HG02970 (cell line): ENCODE measurements around the gene ESPNL.

ENCODE experiments used
- ATAC-seq: cut with Tn5 transposase; IDR thresholded peaks from one replicate; pipeline ENCODE4 v1.9.1; 2021; ENCODE audit warnings: mild to moderate bottlenecking, moderate library complexity, moderate number of reproducible peaks; ENCODE audit not compliant: unreplicated experiment, low FRiP score

Gene ESPNL

GRCh38 chr2:238155051-238155760 lies 55.1 kb downstream of the ESPNL start:
- ATAC-seq: no peak

DNA sequence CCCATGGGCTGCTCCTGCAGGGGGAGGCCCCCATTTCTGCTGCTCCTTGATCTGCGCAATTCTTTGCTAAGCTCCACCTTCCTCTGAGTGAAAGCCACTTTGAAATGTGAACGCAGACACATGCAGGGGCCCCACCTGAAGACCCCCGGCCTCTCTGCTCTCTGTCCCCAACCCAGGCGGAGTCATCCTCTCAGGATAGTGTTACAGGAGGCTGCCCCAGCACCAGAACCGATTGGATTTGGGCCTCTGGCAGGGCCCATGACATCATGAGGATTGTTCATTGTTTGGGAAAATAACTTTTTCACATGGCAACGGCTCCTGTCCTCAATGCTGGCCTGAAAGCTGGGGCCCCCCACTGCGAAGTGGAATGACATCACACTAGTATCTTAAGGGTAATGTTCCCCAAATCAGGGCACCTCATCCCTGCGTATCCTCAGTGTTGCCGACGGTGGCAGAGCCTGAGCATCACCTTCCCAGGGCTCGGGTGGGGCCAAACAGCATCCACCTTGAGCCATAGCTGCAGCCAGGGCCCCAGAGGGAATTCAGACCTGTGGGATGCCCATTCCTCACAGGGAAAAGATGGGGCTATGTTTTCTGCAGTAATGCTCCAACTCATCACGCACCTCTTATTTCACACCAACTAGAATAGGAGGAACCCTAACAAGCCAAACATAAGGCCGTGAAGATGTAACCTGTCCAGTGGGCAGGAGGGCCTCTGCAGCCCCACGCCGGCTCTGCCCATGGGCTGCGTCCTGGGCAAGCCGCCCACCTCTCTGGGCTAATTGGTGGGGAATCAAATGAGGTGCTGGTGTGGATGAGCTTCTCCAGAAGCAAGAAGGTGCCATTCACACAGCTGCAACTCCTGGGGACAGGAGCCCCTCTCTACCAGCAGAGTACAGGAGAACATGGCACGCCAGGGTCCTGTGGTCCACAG lies 55.9 kb downstream of the ESPNL start:
- ATAC-seq: no peak

DNA sequence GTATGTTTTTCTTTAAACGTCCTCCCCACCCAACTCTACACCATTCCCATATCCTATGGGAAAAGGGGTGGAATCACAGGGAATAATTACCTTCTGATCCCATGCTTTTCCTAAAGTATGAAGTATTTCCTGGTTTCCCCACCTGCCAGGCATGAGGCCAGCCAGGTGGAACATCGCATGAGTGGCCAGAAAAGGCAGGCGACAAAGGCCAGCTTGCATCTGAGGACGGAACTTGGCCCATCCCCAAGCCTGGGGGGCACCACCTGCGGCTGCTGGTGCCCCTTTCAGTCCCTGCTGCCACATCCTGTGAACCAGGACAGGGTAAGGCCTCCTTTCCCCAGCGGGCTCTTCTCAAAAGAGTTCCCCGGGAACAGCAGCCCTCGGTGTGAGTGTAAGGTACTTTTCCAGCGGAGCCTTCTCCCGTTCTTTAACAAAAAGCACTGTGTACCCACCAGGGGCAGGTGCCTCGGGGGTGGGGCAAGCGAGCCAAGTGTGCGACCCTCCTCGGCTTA lies 57.4 kb downstream of the ESPNL start:
- ATAC-seq: no peak

DNA sequence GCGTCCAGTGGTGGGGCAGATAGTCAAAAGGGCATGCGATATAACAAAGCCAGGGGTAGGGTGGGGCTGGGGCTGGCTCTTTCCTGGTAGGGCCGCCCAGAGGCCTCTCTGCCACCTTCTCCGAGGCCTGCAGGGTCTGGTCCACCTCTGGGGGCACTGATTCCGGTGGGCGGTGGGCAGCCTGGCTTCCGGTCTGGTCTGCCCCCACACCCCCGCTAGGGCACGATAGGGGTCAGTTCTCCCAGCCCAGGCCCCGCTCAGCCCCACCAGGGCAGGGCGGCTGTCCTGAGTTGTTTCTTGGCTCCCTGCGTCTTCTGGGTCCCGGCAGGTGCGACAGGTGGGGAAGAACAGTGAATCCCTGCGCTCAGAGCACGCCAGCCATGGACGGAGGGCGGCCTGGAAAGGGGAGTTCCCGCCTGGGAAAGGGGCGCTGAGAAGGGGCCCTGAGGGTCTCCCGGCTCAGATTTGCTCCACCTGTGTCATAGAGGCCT lies 57.9 kb downstream of the ESPNL start:
- no peak for ATAC-seq

- ATAC-seq: no peak
Measured at GRCh38 chr2:238158509-238159070, 58.5 kb downstream of the ESPNL start, which contains the start of gene ERFE. Gene ERFE (plus strand): TSS chr2:238158970. CDS start chr2:238159008, 38 bp downstream.

- ATAC-seq: no peak
Measured at GRCh38 chr2:238159071-238159539, 59.0 kb downstream of the ESPNL start.

DNA sequence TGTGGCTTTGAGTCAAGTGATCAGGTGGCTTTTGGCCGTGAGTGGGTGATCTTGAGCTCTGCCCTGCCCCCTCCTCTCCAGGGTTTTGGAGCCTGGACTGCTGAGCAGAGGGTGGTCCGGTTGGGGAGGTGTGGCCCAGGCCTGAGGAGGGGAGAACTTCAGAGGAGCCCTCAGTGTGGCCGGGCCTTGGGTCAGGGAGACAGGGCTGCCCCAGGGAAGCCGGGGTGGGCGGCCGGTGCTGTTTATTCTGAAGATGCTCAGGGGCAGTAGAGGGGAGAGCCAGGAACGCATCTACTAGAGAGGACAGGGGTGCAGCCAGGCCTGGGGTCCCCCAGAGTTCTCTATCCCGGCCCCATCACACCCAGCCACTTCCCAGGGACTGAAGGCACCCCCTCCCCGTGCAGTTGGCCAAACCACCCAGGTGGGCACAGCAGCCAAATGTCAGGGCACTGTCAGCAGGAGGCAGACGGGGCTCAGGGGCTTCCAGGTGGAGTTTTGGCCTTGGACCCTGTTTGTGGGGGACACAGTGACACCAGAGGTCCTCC lies 59.6 kb downstream of the ESPNL start:
- no peak for ATAC-seq

- no peak for ATAC-seq
Measured at GRCh38 chr2:238160206-238161129, 60.3 kb downstream of the ESPNL start.

GRCh38 chr2:238161291-238162051 lies 61.3 kb downstream of the ESPNL start:
- ATAC-seq: no peak

- ATAC-seq: no peak
Measured at GRCh38 chr2:238162251-238162845, 62.2 kb downstream of the ESPNL start.

- ATAC-seq: no peak
Measured at GRCh38 chr2:238162846-238163441, 62.8 kb downstream of the ESPNL start.

GRCh38 chr2:238163481-238164198 lies 63.5 kb downstream of the ESPNL start:
- no peak for ATAC-seq

- ATAC-seq: no peak
Measured at GRCh38 chr2:238164906-238165287, 64.8 kb downstream of the ESPNL start.

GRCh38 chr2:238165288-238165921 lies 65.3 kb downstream of the ESPNL start:
- ATAC-seq: no peak

GRCh38 chr2:238166391-238167343 lies 66.5 kb downstream of the ESPNL start:
- ATAC-seq: no peak

DNA sequence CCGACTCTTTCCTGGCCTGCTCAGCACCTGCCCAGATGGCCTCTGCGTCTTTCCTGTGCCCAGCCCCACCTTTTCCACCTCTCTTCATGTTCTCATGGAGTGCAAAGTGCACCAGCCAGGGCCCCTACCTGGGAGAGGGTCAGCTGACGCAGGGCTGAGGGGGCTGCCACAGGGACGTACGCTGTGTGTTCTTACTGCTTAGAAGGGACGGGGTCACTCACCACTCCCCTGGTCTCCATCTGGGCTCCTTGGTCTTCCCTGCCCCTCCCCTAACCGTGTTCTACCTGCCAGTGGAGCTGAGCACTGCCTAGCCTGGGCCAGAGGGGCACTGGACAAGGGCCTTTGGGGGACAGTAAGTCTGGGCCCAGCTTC lies 67.2 kb downstream of the ESPNL start:
- no peak for ATAC-seq
